GM19238 (cell line): ENCODE measurements around the gene HIPK3.
"Not testable (repeated sequence)": the region's sequence is repeated elsewhere in the genome, so short reads cannot be mapped to it uniquely, and the experiment has no call there.

Experiments used
- DNase-seq: peaks from one replicate; pipeline ENCODE4 v3.0.0; 2011; ENCODE audit warnings: low spot score; ENCODE audit not compliant: insufficient read length

Gene HIPK3

DNA sequence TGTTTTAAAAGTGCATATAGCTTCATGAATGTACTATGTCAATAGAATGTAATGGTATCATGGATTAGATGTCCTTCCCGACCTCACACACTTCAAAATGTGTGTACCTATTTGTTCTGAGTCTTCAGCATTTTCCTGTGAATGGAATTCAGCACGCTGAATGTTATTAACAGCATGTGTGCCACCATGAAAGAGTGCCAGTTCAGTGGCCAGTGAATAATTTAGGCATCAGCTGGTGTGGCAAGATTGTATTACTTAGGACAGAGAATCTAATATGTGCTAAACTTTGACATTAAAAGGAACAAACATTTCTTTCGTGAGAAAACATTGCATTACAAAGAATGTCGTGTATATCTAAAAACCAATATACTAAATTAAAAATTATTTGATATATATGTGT lies 46.4 kb downstream of the HIPK3 start:
- DNase-seq, result no peak

DNA sequence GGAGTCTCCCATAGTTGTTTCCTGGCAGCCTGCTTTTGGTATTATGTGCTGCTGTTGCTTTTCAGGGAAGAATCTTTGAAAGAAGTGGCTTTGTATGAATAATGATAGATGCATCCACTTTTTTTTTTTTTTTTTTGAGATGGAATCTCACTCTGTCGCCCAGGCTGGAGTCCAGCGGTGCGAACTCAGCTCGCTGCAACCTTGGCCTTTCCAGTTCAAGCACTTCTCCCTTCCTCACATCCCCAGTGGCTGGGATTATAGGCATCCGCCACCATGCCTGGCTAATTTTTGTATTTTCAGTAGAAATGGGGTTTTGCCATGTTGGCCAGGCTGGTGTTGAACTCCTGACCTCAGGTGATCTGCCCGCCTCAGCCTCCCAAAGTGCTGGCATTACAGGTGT lies 49.6 kb downstream of the HIPK3 start:
- DNase-seq, result not testable (repeated sequence)

DNA sequence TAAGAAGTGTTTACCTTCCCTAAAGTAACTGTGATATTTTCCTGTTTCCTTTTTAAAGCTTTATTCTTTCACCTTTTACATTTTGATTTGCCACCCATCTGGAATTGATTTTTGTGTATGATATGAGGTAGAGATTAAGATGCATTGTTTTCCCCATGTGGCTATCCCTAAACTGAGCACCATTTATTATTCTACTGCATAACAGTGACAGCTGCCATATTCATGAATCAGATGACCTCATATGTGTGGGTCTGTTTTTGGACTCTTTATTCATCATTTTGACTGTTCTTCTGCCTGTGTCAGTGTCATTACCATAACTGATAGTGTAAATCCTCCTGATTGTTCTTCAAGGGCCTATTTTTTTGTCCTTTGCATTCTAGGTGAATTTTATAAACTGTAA lies 50.8 kb downstream of the HIPK3 start:
- no peak for DNase-seq

DNA sequence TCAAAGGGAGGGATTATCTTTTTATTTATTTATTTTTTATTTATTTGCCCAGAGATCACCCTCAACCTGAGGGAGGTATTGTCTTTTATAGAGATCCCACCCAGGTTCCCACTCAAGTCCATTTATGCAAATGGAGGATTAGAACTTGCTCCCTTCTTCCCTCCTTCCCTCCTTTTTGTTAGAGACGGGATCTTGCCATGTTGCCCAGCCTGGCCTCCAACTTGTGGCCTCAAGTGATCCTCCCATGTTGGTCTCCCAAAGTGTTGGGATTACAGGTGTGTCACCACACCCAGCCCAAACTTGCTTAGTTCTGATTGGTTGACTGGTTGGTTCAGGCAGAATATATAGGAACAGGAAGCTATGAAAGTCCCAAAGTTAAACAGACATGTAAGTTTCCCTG lies 51.9 kb downstream of the HIPK3 start:
- no peak for DNase-seq

DNA sequence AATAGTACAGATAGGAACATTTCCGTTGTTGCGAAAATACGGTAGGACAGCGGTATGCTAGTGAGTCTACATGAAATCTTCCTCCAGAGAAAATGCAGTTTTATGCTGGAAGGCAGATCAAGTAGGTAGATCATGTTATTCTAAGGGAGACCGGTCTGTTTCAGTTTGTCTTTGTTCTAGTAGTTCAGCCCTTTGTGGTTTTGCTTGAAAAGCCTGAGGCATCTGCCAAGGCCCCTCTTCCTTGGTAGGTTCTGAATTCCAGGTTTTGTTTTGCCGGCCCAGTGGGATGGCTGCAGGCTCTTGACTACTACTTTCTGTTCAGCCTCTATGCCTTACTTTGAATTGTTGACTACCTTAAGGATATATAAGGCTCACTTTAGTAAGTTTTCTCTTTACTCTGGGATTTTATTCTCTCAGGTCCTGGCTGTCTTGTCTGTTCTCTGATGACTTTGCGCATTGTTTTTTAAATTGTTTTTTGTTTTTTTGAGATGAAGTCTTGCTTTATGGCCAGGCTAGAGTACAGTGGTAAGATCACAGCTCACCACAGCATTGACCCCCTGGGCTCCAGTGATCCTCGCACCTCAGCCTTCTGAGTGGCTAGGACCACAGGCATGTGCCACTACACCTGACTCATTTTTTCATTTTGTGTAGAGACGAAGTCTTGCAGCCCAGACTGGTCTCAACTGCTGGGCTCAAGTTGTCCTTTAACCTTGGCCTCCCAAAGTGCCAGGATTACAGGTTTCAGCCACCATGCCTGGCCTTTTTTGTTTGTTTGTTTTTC lies 53.7 kb downstream of the HIPK3 start:
- no peak for DNase-seq

DNA sequence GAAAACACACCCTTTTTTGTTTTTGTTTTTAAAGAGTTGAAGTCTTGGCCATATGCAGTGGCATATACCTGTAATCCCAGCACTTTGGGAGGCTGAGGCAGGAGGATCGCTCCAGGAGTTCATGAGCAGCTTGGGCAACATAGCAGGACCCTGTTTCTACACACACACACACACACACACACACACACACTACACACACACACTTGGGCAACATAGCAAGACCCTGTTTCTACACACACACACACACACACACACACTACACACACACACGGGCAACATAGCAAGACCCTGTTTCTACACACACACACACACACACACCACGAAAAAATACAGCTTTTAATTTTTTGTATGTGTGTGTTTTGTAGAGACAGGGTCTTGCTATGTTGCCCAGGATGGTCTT lies 54.5 kb downstream of the HIPK3 start:
- DNase-seq, result no peak

DNA sequence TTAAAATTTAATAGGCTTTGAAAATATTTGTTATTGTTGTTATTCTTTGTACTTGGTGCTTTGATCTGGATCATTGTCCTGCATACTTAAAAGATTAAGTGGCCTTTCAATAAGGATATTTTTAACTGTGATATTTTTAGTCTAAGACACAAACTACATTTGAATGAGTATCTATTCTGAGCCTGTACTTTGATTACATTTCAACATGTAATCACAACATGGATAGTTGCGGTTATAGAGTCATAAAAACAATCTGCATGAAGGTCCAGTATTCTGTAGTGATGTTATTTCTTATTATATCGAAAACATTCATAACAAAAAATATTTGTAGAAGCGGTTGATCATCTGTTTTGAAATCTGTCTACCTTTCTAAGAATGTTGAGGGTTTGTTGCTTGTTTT lies 58.6 kb downstream of the HIPK3 start:
- no peak for DNase-seq

DNA sequence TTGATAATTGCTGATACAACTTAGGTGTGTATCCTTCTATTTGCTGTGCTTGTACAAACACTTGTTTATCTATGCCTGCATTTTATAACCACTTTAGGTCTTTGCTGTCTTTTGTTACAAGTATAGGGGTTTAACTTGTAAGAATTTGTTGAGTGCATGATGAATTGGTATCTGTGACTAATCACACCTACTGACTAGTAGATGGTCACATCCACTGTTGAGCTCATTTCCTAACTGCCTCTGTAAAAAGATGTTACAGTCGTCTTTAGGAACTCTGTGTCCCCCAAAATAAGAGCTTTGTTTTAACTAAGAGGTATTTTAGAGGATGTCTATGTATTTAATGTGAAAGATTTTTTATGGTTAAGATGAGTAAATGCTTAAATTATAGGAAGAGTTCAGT lies 60.5 kb downstream of the HIPK3 start:
- DNase-seq, result no peak

DNA sequence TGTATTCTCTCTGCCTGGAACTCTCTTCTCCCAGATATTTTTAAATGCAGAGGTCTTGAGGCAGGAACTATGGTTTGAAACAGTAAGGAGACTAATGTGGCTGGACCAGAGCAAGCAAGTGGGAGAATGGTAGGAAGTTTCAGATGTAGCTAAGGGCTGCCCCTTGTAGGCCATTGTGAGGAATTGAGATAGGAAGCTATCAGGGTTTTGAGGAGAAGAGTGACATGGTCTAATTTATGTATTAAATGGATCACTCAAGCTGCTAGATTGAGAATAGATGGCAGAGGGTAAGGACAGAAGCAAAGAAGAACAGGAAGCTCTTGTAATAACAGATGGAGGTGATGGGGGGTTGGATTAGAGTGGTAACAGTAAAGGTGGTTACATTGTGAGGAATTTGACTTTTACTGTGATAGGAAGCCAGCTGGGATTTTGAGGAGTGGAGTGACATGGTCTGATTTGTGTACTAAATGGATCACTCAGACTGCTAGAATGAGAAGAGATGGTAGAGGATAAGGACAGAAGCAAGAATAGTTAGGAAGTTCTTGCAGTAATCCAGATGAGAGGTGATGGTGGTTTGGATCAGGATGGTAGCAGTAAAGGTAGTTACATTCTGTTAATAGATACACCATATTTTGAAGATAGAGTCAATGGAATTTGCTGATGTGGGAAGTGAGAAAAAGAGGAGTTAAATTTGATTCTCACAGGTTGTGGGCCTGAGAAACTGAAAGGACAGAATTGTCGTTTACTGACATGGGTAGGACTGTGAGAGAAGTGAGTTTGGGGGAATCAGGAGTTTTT lies 63.0 kb downstream of the HIPK3 start:
- no peak for DNase-seq

DNA sequence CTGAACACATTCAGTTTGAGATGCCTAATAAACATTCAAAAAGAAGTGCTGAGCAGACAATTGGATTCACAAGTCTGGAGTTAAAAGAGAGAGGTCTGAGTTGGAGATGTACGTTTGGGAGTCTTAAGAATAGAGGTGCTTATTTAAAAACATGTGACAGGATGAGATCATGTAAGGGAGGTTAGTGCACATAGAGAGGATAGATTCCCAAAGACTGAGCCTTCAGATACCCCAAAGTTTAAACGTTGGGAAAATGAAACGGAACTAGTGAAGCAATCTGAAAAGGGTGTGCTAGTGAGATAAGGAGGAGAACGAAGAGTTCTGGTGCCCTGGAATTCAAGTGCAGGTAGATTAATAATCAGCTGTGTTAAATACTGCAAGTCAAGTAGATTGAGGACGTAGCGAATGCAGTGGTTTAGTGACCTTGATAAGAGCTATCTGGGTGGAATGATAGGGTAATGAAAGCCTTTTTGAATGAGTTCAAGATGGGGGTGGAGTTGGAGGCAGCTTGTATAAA lies 63.7 kb downstream of the HIPK3 start:
- DNase-seq, result no peak

DNA sequence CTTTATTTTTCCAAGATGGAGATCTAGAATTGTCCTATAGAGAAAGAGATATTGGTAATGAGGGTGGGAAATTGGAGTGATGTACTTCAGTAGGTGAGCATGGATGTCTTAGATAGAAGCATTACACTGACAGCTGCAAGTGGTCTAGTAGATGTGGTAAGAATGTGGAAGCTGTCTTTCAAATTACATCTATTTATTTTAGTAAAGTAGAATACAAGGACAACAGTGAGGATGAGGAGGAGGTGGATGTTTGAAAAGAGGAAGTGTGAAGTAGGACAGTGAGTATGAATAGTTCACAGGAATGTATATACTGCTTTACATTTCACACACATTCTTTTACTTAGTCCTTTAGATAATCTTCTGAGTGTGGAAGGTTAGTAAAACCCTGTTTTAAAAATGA lies 64.2 kb downstream of the HIPK3 start:
- DNase-seq, result no peak

DNA sequence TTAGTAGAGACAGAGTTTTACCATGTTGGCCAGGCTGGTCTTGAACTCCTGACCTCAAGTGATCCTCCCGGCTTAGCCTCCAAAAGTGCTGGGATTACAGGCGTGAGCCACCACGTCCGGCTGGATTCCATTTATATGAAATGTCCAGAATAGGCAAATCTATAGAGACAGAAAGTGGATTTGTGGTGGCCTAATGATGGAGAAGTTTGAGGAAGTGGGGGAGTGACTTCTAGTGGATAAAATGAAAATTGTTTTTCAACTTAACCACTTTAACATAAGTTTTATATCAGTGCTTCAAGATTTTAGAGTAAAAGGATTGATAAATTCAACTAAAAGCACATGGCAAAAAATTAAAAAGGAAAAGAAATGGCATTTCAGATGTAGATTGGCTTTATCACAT lies 66.2 kb downstream of the HIPK3 start:
- DNase-seq, result no peak

DNA sequence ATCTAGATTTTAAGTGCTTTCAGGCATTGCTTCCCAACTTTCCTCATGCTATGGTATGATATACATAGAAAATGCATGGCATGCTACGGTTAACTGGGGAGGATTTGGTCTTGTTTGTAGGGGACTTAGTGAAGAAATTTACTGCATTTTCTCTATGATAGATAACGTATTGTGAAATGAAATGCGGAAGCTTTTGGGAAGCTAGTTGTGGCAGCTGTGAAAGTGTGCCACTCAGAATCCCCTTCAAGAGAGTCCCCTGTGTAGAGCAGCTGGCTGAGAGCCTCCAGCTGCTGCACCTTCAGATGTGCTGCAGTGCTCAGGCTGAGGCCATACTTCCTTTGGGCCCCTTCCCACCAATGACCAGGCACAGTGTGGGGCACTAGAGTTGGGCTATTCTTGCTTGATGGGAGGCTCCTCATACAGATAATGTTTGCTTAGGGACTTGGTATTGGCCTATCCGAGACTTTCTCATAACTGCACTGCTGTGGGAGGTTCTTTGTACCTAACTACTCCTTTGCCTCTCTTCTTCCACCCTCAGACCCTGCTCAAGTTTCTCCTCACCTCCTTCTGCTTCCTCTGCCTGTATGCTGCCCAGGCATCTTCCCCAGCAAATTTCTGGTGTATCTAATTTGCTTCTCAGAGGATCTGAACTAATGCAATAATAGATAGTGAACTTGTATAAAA lies 67.3 kb downstream of the HIPK3 start:
- DNase-seq, result no peak

DNA sequence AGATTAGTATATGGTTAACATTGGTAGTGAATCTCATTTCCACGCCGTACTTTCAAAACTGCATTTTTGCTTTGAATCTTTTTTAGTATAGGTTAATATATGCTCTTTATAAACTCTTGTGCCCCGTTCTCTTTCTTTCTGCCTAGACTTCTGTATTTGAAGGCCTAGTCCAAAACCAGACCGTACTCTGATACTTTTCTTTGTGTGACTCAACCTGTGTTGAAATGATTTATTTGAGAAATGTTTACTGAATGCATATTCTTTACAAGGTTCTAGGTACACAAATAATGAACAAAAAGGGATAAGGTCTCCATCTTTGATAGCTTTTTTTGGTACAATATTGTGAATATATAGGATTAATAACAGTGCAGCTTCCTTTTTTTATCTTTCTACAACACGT lies 68.3 kb downstream of the HIPK3 start:
- DNase-seq, result no peak

DNA sequence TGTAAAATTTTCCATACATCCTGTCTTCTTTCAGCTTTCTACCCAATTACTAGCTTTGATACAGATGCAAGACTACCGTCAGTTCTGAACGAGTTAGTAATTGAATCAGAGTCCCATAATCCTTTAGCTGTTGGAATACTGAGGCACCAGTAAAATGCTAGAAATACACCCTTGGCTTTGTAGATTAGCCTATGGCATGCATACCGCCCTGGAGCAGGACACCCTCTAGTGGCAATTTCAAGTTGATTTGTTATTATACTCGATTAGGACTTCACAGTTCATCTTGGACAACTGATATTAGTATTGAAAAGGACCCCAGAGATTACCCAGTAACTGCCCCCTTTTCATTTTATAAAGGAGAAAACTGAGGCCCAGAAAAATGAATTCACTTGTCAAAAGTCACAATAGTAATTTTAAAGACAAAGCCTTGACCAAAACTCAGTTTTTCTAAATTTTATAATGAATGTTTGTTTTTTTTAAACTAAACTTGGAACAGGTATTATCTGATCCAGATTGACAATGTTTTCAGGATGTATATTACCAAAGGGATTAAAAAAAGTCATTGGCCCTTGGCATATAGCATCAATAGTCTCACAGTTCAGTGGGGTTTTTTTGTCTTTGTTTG lies 72.6 kb downstream of the HIPK3 start:
- no peak for DNase-seq

DNA sequence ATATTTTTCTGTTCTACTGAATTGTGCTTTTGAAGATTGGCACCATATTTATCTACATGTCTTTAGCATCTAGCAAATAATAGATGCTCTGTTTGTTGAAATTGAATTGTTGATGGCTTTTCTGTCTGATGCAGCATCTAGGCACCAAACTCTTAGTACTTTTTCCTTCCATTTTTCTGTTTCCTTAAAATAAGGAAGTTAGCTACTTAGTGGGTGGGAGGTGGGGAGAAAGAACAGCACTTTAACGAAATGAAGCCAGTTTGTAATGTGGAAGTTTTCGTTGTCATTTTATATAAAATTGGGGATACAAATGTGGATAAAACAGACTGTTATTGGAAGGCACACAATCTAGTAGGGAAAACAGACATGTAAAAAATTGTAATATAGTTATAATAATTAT lies 76.6 kb downstream of the HIPK3 start:
- no peak for DNase-seq

DNA sequence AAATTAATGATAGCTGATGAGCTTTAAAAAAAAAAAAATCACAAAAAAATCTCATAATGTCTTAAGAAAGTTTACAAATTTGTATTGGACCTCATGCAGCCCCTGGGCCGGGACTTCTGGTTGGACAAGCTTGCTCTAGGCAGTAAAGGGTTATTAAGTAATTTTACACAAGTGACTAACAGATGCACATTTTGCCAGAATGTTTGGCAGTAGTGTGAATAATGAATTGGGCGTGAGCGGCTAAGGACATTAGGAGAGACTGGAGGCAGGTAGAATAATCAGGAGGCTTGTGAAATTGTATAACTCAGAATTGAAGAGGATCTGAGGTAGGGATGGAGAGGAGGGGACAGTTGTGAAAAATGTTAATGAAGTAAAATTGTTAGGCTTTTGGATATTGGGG lies 77.4 kb downstream of the HIPK3 start:
- no peak for DNase-seq

DNA sequence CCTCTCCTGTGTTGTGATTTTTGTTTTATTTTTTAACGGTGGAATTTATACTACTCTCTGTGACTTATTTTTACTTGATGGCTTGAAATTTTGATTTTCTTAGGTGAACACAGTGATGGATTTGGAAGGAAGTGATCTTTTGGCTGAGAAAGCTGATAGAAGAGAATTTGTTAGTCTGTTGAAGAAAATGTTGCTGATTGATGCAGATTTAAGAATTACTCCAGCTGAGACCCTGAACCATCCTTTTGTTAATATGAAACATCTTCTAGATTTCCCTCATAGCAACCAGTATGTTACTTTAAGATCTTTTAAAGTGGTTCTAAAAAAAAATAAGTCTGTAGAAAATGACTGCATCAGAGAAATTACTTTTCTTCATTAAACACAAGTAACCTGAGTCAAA lies 82.1 kb downstream of the HIPK3 start:
- DNase-seq, result no peak

DNA sequence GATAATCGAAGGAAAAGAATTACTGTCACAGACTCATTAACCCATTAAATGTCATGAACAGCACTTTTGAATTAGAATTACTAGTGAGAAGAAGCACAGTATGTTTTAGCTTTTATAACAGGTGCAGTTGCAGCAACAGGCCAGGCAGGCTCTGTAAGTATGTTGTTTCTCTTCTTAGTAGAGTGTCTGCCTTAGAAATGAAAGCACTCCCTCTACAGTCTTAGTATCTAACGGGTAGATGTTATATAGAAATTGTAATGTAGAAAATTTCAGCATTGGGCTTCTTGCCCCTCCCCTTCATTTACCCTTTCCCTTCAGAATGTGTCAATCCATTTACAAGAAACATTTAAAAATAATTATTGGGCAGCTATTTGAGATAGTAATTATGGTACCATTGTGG lies 87.4 kb downstream of the HIPK3 start:
- no peak for DNase-seq

DNA sequence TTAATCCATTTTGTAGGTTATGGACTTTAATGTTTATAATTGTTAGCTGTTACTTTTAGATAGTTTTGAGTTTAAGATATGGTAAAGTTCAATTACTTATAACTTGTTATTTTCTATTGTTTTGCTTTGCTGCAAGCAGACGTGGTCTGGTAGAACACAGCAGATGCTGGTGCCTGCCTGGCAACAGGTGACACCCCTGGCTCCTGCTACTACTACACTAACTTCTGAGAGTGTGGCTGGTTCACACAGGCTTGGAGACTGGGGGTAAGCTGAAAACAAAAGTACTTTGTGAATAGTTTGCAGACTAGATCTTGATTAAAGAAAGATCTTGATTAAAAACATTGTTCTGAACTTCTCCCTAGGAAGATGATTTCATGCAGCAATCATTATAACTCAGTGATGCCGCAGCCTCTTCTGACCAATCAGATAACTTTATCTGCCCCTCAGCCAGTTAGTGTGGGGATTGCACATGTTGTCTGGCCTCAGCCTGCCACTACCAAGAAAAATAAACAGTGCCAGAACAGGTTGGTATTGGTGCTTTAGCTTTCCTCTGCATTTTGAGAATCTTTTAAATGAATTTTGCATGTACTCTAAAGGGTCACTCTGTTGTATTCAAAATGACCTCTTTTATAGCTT lies 90.4 kb downstream of the HIPK3 start:
- no peak for DNase-seq

DNA sequence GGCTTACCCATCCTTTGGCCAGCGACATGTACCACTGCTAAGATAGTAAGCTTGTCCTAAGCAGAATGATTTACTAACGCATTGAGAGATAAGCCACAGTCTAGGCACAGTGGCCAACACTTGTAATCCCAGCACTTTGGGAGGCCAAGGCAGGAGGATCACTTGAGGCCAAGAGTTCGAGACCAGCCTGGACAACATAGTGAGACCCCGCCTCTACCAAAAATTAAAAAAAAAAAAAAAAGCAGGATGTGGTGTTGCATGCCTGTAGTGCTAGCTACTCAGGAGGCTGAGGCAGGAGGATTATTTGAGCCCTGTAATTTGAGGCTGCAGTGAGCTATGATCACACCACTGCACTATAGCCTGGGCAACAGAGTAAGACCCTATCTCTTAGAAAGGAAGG lies 93.1 kb downstream of the HIPK3 start:
- no peak for DNase-seq
